GM23338 (cell line): ENCODE data around the gene TMEM218. TPM values are rescaled to one million over a fixed set of nuclear protein-coding genes. Genes with fewer than 3 reads are reported as not detected.

Experiments used
- ATAC-seq: fragments of 200-7000 bp; cut with Tn5 transposase; 3 replicates; pipeline ENCODE4 v1.9.1; 2020
- DNase-seq: peaks from one replicate; pipeline ENCODE4 v3.0.0-alpha.2; 2015; ENCODE audit warnings: low spot score
- H2AFZ ChIP-seq: fragments of 200-600 bp; sonication (generic); 2 replicates; pipeline ENCODE4 v1.8.0; 2016; ENCODE audit warnings: antibody characterized with exemption, mild to moderate bottlenecking, moderate library complexity
- H3F3A ChIP-seq: fragments of 200-600 bp; sonication (generic); replicated peaks from 2 replicates; pipeline ENCODE4 v1.8.0; 2017; ENCODE audit warnings: antibody characterized with exemption, mixed run types, low read depth
- H3K27ac ChIP-seq: fragments of 200-600 bp; sonication (generic); 2 replicates; pipeline ENCODE4 v1.6.1; 2016; ENCODE audit warnings: low read depth
- H3K27me3 ChIP-seq: fragments of 200-600 bp; sonication (generic); 2 replicates; pipeline ENCODE4 v1.8.0; 2016; ENCODE audit warnings: mild to moderate bottlenecking, mixed run types, moderate library complexity; ENCODE audit not compliant: insufficient read depth
- H3K36me3 ChIP-seq: fragments of 200-600 bp; sonication (generic); 2 replicates; pipeline ENCODE4 v1.8.0; 2016; ENCODE audit warnings: mild to moderate bottlenecking; ENCODE audit not compliant: insufficient read depth
- H3K4me1 ChIP-seq: fragments of 200-600 bp; sonication (generic); 2 replicates; pipeline ENCODE4 v1.8.0; 2016; ENCODE audit warnings: mild to moderate bottlenecking, moderate library complexity; ENCODE audit not compliant: insufficient read depth
- H3K4me2 ChIP-seq: fragments of 200-600 bp; sonication (generic); 2 replicates; pipeline ENCODE4 v1.7.1; 2017; ENCODE audit warnings: mixed run types
- H3K4me3 ChIP-seq: fragments of 200-600 bp; sonication (generic); 2 replicates; pipeline ENCODE4 v1.6.1; 2016; ENCODE audit warnings: mixed run types
- H3K79me2 ChIP-seq: fragments of 200-600 bp; sonication (generic); replicated peaks from 2 replicates; pipeline ENCODE4 v1.8.0; 2017; ENCODE audit warnings: mild to moderate bottlenecking; ENCODE audit not compliant: insufficient read depth
- H3K9me2 ChIP-seq: fragments of 200-600 bp; sonication (generic); 2 replicates; pipeline ENCODE4 v1.8.0; 2017; ENCODE audit not compliant: insufficient read depth
- H4K20me1 ChIP-seq: fragments of 200-600 bp; sonication (generic); replicated peaks from 2 replicates; pipeline ENCODE4 v1.8.0; 2017; ENCODE audit warnings: mild to moderate bottlenecking; ENCODE audit not compliant: insufficient read depth
- H3K27ac Mint-ChIP-seq: 2 replicates; pipeline ENCODE4 v1.8.0; 2020; ENCODE audit warnings: inconsistent platforms, mild to moderate bottlenecking, moderate library complexity, mixed read lengths
- H3K27me3 Mint-ChIP-seq: 3 replicates; pipeline ENCODE4 v1.8.0; 2022; ENCODE audit warnings: low read depth, mild to moderate bottlenecking, moderate library complexity, mixed read lengths, inconsistent platforms; ENCODE audit not compliant: insufficient read depth, poor library complexity
- H3K36me3 Mint-ChIP-seq: 3 replicates; pipeline ENCODE4 v1.8.0; 2021; ENCODE audit warnings: low read depth, mild to moderate bottlenecking, inconsistent platforms, moderate library complexity, mixed read lengths
- H3K4me1 Mint-ChIP-seq: 3 replicates; pipeline ENCODE4 v1.8.0; 2020; ENCODE audit warnings: mild to moderate bottlenecking, inconsistent platforms, mixed read lengths
- H3K4me3 Mint-ChIP-seq: 3 replicates; pipeline ENCODE4 v1.8.0; 2021; ENCODE audit warnings: moderate library complexity, mild to moderate bottlenecking, inconsistent platforms, mixed read lengths
- H3K9me3 Mint-ChIP-seq: 3 replicates; pipeline ENCODE4 v1.8.0; 2020; ENCODE audit warnings: moderate library complexity, mild to moderate bottlenecking, inconsistent platforms, mixed read lengths
- CREB1 ChIP-seq: fragments of 250-450 bp; sonication (Bioruptor Pico); IDR thresholded peaks from 2 replicates; pipeline ENCODE4 v1.5.0; 2020; ENCODE audit warnings: low read depth, mild to moderate bottlenecking, moderate library complexity
- EZH2 ChIP-seq: fragments of 200-600 bp; sonication (generic); IDR thresholded peaks from one replicate; pipeline ENCODE4 v1.8.0; 2017; ENCODE audit warnings: antibody characterized with exemption, mild to moderate bottlenecking, low read depth; ENCODE audit not compliant: unreplicated experiment
- EZH2phosphoT487 ChIP-seq: fragments of 200-600 bp; sonication (generic); IDR thresholded peaks from one replicate; pipeline ENCODE4 v1.8.1; 2018; ENCODE audit warnings: antibody characterized with exemption; ENCODE audit not compliant: unreplicated experiment
- JUNB ChIP-seq: IDR thresholded peaks from one replicate; pipeline ENCODE4 v1.6.1; 2016; ENCODE audit warnings: antibody characterized with exemption; ENCODE audit not compliant: unreplicated experiment
- NANOG ChIP-seq: IDR thresholded peaks from 2 replicates; pipeline ENCODE4 v1.6.1; 2016; ENCODE audit warnings: antibody characterized with exemption, borderline replicate concordance
- POLR2AphosphoS5 ChIP-seq: IDR thresholded peaks from 2 replicates; pipeline ENCODE4 v1.6.1; 2016; ENCODE audit warnings: antibody characterized with exemption, low read depth
- STAT1 ChIP-seq: IDR thresholded peaks from one replicate; pipeline ENCODE4 v1.6.1; 2016; ENCODE audit warnings: antibody characterized with exemption; ENCODE audit not compliant: unreplicated experiment
- ZNF114 ChIP-seq: fragments of 250-450 bp; sonication (Bioruptor Pico); IDR thresholded peaks from 2 replicates; pipeline ENCODE4 v1.5.0; 2020; ENCODE audit warnings: mild to moderate bottlenecking, moderate library complexity
- ZNF331 ChIP-seq: fragments of 250-450 bp; sonication (Bioruptor Pico); IDR thresholded peaks from 2 replicates; pipeline ENCODE4 v1.5.0; 2020; ENCODE audit warnings: low read depth, mild to moderate bottlenecking, moderate library complexity
- polyA plus RNA-seq: library from polyadenylated mRNA; unstranded; fragments of >200 nt; fragmentation: Nextera tagmentation; extraction: Ambion mirVana; gene quantifications from 2 replicates; pipeline ENCODE4 v1.2.1, GENCODE V29; 2016
- total RNA-seq: library from RNA; depleted of rRNA; stranded (reverse); fragments of >200 nt; shearing (Covaris generic); gene quantifications from 2 replicates; pipeline ENCODE4 v1.2.3, GENCODE V29; 2014
- TF ChIP-seq, protein P1 (sequence below), 2 experiments: fragments of 200-600 bp in 1 of 2; sonication (generic) in 1 of 2; conservative IDR thresholded peaks; 2 replicates each; pipeline versions ENCODE4 v1.5.1 to v1.6.1; 2016 to 2017; ENCODE audit warnings: antibody characterized with exemption in 2 of 2, low read depth in 2 of 2, mild to moderate bottlenecking in 2 of 2, moderate library complexity in 1 of 2
- TF ChIP-seq, protein P2 (sequence below): fragments of 250-450 bp; sonication (Bioruptor Pico); IDR thresholded peaks from 2 replicates; pipeline ENCODE4 v1.5.0; 2020; ENCODE audit warnings: mild to moderate bottlenecking, moderate library complexity
- TF ChIP-seq, protein P3 (sequence below): IDR thresholded peaks from one replicate; pipeline ENCODE4 v1.6.1; 2018; ENCODE audit warnings: antibody characterized with exemption; ENCODE audit not compliant: unreplicated experiment
- TF ChIP-seq, protein P4 (sequence below): IDR thresholded peaks from 2 replicates; pipeline ENCODE4 v1.6.1; 2016; ENCODE audit warnings: antibody characterized with exemption

Gene TMEM218
- total and polyA plus RNA-seq, 2 experiments from 2014 or later, result 23.7 to 24.2 TPM

DNA sequence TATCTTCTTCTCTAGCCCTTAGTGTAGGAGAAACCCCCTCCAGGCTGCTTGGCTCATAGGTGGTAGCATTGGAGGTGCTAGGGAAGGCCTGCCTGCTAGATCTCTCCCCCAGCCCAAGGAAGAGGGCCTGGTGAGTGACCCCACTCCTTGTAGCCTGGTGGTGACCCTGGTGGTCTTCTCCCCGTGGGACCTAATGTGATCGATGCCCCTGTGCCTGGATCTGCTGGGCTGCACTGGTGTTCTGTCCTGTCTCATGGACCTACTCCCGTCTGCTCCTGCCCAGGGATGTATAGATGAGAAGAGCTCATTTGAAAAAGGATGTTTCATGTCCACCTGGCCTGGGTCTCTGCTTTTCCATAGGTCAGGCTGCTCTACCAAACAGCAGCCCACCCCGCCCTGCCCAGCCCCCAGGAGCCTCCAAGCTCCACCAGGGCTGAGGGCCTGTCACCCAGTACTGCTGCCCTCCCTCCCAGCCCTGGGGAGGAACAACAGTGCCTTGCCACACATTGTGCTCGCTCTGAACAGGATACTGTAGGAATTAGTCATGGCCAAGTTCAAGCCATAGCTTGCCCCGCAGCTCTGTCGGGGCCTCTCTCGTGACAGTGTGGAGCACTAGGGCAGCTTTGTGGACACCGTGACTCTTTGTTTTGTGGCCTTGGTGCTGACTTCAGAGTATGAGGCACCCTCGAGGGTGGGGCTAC is 28.7 kb downstream of the TMEM218 start:
- Mint-ChIP-seq H3K27me3 (peaks cover 9% of the 10 kb centered on the region), H3K4me1 (no peaks in the 10 kb centered on the region; the same call in 1 of the 3 replicates), H3K36me3 (no peaks in the 10 kb centered on the region; the same call in 2 of the 3 replicates), H3K9me3 (no peaks in the 10 kb centered on the region; the same call in 2 of the 3 replicates), H3K27ac (no peak overlapping the region; the same call in 1 of the 2 replicates), H3K4me3 (no peak overlapping the region)
- Histone ChIP-seq H3F3A (no peaks in the 10 kb centered on the region), H3K4me3 (no peak overlapping the region), H3K36me3 (no peaks in the 10 kb centered on the region), H3K79me2 (no peaks in the 10 kb centered on the region), H3K27me3 (no peaks in the 10 kb centered on the region), H3K27ac (no peak overlapping the region), H3K4me1 (no peaks in the 10 kb centered on the region), H4K20me1 (no peaks in the 10 kb centered on the region), H3K9me2 (no peaks in the 10 kb centered on the region), H2AFZ (no peak overlapping the region), H3K4me2 (no peak overlapping the region)
- ATAC-seq (no peak), DNase-seq (no peak)
- TF ChIP-seq ZNF331 (no peak), EZH2phosphoT487 (no peak), JUNB (no peak), ZNF114 (CRISPR knock-in tag) (no peak), NANOG (no peak), CREB1 (CRISPR knock-in tag) (no peak), EZH2 (no peak), STAT1 (no peak), POLR2AphosphoS5 (no peak)
- TF ChIP-seq, protein P1, sequence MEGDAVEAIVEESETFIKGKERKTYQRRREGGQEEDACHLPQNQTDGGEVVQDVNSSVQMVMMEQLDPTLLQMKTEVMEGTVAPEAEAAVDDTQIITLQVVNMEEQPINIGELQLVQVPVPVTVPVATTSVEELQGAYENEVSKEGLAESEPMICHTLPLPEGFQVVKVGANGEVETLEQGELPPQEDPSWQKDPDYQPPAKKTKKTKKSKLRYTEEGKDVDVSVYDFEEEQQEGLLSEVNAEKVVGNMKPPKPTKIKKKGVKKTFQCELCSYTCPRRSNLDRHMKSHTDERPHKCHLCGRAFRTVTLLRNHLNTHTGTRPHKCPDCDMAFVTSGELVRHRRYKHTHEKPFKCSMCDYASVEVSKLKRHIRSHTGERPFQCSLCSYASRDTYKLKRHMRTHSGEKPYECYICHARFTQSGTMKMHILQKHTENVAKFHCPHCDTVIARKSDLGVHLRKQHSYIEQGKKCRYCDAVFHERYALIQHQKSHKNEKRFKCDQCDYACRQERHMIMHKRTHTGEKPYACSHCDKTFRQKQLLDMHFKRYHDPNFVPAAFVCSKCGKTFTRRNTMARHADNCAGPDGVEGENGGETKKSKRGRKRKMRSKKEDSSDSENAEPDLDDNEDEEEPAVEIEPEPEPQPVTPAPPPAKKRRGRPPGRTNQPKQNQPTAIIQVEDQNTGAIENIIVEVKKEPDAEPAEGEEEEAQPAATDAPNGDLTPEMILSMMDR (conservative IDR thresholded peaks at IDR 0.05; ENCODE audit: low read depth in 2 of 2), result no peak
- TF ChIP-seq, protein P2, sequence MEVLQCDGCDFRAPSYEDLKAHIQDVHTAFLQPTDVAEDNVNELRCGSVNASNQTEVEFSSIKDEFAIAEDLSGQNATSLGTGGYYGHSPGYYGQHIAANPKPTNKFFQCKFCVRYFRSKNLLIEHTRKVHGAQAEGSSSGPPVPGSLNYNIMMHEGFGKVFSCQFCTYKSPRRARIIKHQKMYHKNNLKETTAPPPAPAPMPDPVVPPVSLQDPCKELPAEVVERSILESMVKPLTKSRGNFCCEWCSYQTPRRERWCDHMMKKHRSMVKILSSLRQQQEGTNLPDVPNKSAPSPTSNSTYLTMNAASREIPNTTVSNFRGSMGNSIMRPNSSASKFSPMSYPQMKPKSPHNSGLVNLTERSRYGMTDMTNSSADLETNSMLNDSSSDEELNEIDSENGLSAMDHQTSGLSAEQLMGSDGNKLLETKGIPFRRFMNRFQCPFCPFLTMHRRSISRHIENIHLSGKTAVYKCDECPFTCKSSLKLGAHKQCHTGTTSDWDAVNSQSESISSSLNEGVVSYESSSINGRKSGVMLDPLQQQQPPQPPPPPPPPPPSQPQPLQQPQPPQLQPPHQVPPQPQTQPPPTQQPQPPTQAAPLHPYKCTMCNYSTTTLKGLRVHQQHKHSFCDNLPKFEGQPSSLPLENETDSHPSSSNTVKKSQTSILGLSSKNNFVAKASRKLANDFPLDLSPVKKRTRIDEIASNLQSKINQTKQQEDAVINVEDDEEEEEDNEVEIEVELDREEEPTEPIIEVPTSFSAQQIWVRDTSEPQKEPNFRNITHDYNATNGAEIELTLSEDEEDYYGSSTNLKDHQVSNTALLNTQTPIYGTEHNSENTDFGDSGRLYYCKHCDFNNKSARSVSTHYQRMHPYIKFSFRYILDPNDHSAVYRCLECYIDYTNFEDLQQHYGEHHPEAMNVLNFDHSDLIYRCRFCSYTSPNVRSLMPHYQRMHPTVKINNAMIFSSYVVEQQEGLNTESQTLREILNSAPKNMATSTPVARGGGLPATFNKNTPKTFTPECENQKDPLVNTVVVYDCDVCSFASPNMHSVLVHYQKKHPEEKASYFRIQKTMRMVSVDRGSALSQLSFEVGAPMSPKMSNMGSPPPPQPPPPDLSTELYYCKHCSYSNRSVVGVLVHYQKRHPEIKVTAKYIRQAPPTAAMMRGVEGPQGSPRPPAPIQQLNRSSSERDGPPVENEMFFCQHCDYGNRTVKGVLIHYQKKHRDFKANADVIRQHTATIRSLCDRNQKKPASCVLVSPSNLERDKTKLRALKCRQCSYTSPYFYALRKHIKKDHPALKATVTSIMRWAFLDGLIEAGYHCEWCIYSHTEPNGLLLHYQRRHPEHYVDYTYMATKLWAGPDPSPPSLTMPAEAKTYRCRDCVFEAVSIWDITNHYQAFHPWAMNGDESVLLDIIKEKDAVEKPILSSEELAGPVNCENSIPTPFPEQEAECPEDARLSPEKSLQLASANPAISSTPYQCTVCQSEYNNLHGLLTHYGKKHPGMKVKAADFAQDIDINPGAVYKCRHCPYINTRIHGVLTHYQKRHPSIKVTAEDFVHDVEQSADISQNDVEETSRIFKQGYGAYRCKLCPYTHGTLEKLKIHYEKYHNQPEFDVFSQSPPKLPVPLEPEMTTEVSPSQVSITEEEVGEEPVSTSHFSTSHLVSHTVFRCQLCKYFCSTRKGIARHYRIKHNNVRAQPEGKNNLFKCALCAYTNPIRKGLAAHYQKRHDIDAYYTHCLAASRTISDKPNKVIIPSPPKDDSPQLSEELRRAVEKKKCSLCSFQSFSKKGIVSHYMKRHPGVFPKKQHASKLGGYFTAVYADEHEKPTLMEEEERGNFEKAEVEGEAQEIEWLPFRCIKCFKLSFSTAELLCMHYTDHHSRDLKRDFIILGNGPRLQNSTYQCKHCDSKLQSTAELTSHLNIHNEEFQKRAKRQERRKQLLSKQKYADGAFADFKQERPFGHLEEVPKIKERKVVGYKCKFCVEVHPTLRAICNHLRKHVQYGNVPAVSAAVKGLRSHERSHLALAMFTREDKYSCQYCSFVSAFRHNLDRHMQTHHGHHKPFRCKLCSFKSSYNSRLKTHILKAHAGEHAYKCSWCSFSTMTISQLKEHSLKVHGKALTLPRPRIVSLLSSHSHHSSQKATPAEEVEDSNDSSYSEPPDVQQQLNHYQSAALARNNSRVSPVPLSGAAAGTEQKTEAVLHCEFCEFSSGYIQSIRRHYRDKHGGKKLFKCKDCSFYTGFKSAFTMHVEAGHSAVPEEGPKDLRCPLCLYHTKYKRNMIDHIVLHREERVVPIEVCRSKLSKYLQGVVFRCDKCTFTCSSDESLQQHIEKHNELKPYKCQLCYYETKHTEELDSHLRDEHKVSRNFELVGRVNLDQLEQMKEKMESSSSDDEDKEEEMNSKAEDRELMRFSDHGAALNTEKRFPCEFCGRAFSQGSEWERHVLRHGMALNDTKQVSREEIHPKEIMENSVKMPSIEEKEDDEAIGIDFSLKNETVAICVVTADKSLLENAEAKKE, result no peak
- TF ChIP-seq, protein P3, sequence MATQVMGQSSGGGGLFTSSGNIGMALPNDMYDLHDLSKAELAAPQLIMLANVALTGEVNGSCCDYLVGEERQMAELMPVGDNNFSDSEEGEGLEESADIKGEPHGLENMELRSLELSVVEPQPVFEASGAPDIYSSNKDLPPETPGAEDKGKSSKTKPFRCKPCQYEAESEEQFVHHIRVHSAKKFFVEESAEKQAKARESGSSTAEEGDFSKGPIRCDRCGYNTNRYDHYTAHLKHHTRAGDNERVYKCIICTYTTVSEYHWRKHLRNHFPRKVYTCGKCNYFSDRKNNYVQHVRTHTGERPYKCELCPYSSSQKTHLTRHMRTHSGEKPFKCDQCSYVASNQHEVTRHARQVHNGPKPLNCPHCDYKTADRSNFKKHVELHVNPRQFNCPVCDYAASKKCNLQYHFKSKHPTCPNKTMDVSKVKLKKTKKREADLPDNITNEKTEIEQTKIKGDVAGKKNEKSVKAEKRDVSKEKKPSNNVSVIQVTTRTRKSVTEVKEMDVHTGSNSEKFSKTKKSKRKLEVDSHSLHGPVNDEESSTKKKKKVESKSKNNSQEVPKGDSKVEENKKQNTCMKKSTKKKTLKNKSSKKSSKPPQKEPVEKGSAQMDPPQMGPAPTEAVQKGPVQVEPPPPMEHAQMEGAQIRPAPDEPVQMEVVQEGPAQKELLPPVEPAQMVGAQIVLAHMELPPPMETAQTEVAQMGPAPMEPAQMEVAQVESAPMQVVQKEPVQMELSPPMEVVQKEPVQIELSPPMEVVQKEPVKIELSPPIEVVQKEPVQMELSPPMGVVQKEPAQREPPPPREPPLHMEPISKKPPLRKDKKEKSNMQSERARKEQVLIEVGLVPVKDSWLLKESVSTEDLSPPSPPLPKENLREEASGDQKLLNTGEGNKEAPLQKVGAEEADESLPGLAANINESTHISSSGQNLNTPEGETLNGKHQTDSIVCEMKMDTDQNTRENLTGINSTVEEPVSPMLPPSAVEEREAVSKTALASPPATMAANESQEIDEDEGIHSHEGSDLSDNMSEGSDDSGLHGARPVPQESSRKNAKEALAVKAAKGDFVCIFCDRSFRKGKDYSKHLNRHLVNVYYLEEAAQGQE, result no peak
- TF ChIP-seq, protein P4, sequence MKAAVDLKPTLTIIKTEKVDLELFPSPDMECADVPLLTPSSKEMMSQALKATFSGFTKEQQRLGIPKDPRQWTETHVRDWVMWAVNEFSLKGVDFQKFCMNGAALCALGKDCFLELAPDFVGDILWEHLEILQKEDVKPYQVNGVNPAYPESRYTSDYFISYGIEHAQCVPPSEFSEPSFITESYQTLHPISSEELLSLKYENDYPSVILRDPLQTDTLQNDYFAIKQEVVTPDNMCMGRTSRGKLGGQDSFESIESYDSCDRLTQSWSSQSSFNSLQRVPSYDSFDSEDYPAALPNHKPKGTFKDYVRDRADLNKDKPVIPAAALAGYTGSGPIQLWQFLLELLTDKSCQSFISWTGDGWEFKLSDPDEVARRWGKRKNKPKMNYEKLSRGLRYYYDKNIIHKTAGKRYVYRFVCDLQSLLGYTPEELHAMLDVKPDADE, result no peak
